Measurements from ENCODE around the gene FAM25G. TPM values are rescaled to one million over a fixed set of nuclear protein-coding genes. Genes with fewer than 3 reads are reported as not detected.
"Not testable (repeated sequence)": the region's sequence is repeated elsewhere in the genome, so short reads cannot be mapped to it uniquely, and the experiment has no call there.

The FAM25G gene
- not detected in 2 replicates for total RNA-seq (2012; rRNA removed)
- not detected in 2 replicates for polyA plus RNA-seq (2012; rRNA removed)
- not detected in 2 replicates for polyA plus RNA-seq (2012; cell fraction: cytosol; rRNA removed)
- not detected in 2 replicates for polyA plus RNA-seq (2012; cell fraction: nucleus; rRNA removed; ENCODE audit: low replicate concordance)
- Bru-seq, nascent RNA: percentile 23 among the genes with signal in this experiment
- percentile 25 among the genes with signal in this experiment for BruChase-seq, experiment 1, labeled RNA remaining after a 6-hour chase
- BruChase-seq, experiment 2, labeled RNA remaining after a 2-hour chase: percentile 15 among the genes with signal in this experiment
- long read RNA-seq: 0 reads

DNA sequence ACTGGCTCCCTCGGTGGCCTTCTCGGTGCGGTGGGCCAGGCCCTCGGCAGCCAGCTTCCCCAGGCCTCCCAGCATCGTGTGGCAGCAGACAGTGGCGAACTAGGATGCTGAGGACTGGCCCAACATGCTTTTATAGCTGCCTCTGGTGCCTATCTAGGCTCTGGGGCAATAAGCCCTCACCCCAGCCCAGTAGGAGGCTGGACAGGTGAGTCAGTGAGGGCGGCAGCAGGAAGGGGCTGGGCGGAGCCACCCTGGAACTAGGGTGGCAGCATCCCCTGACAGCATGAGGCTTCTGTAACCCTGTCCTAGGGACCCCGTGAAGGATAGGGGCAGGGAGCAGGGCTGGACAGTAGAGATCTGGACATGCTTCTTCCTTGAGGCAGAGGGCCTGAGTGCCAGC, at the start of gene FAM25G:
Gene FAM25G, minus strand, starts transcription at position 101 of the 400 bp plus-strand sequence. Its CDS starts 26 bp downstream, at position 75.
- H3K36me3 ChIP-seq (ENCODE audit: control insufficient read depth, insufficient read depth, low read length); H3K9me3 ChIP-seq (ENCODE audit: control insufficient read depth, insufficient read depth, low read length); DNase-seq; H3K18ac ChIP-seq (ENCODE audit: low read depth, low read length); H3K4me2 ChIP-seq (ENCODE audit: low read depth, low read length); H2AK5ac ChIP-seq (ENCODE audit: low read depth, low read length); H3K23ac ChIP-seq (ENCODE audit: low read depth, low read length); H3K56ac ChIP-seq (ENCODE audit: extremely low read depth, insufficient read depth, low read length); H2AK9ac ChIP-seq (replicated peaks; ENCODE audit: low read depth, low read length, poor library complexity); H3K79me1 ChIP-seq (ENCODE audit: low read depth in 1 of 2, low read length in 2 of 2); H3K4me1 ChIP-seq (ENCODE audit: control insufficient read depth, insufficient read depth, low read length); H2BK15ac ChIP-seq (ENCODE audit: low read depth, low read length); H3K4ac ChIP-seq (ENCODE audit: low read depth, low read length); BruUV-seq (replicated peaks); POLR2A ChIA-PET (ENCODE audit: unreplicated experiment); in situ Hi-C loops (cut with MboI; ENCODE audit: low sequenced_read_pairs); H2BK20ac ChIP-seq (ENCODE audit: low read depth, low read length); dilution Hi-C loops (cut with HindIII; ENCODE audit: low sequenced_read_pairs, unreplicated experiment); H3K9me1 ChIP-seq (ENCODE audit: insufficient read depth, low read length); H2BK120ac ChIP-seq (ENCODE audit: low read depth, low read length); CTCF ChIA-PET; H3K14ac ChIP-seq (replicated peaks; ENCODE audit: low read depth, low read length); H2BK5ac ChIP-seq (ENCODE audit: low read depth, low read length, poor library complexity, severe bottlenecking); H3K27ac ChIP-seq (ENCODE audit: insufficient read depth, low read length); H3K27me3 ChIP-seq (ENCODE audit: control insufficient read depth, insufficient read depth, low read length); H2AFZ ChIP-seq (replicated peaks; ENCODE audit: low read length, poor library complexity); H4K91ac ChIP-seq (ENCODE audit: insufficient read depth, low read depth, low read length); H3K9ac ChIP-seq (ENCODE audit: low read depth, low read length); H4K8ac ChIP-seq (ENCODE audit: low read depth in 2 of 2, low read length in 2 of 2); H4K5ac ChIP-seq (ENCODE audit: low read depth, low read length); ATAC-seq (ENCODE audit: low read depth); intact Hi-C loops (cut with micrococcal nuclease); H4K20me1 ChIP-seq (ENCODE audit: insufficient read depth, low read length); H3K4me3 ChIP-seq (ENCODE audit: insufficient read depth, low read depth, low read length): not testable (repeated sequence)
- WGBS, 2 experiments (ENCODE audit: extremely low coverage in 2 of 2, insufficient read length in 1 of 2): no CpG with 5 or more reads among the region's 9 CpGs

DNA sequence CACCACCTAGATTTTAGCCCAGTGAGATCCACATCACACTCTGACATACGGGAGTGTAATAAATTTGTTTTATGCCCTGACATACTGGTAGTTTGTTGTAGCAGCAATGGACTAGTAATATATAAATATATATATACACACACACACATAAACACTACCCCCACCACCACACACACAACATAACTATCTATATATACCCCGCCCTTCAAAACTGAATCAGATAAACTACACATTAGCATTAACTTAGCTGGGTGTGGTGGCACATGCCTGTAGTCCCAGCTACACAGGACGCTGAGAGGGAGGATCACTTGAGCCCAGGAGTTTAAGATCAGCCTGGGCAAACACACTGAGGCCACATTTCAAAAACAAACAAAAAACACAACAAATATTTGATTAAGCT, 44.9 kb upstream of the FAM25G start:
- H3K79me1 ChIP-seq (ENCODE audit: low read depth in 1 of 2, low read length in 2 of 2); ATAC-seq (ENCODE audit: low read depth); H3K27ac ChIP-seq (ENCODE audit: insufficient read depth, low read length); H2BK5ac ChIP-seq (ENCODE audit: low read depth, low read length, poor library complexity, severe bottlenecking); H4K5ac ChIP-seq (ENCODE audit: low read depth, low read length); H3K4me2 ChIP-seq (ENCODE audit: low read depth, low read length); in situ Hi-C loops (cut with MboI; ENCODE audit: low sequenced_read_pairs); DNase-seq; H2BK120ac ChIP-seq (ENCODE audit: low read depth, low read length); H2AK9ac ChIP-seq (replicated peaks; ENCODE audit: low read depth, low read length, poor library complexity); H3K27me3 ChIP-seq (ENCODE audit: control insufficient read depth, insufficient read depth, low read length); H4K20me1 ChIP-seq (ENCODE audit: insufficient read depth, low read length); BruUV-seq (replicated peaks); H3K4me3 ChIP-seq (ENCODE audit: insufficient read depth, low read depth, low read length); POLR2A ChIA-PET (ENCODE audit: unreplicated experiment); H2BK15ac ChIP-seq (ENCODE audit: low read depth, low read length); H3K14ac ChIP-seq (replicated peaks; ENCODE audit: low read depth, low read length); H4K8ac ChIP-seq (ENCODE audit: low read depth in 2 of 2, low read length in 2 of 2); H3K56ac ChIP-seq (ENCODE audit: extremely low read depth, insufficient read depth, low read length); dilution Hi-C loops (cut with HindIII; ENCODE audit: low sequenced_read_pairs, unreplicated experiment); H4K91ac ChIP-seq (ENCODE audit: insufficient read depth, low read depth, low read length); H3K4ac ChIP-seq (ENCODE audit: low read depth, low read length); H3K4me1 ChIP-seq (ENCODE audit: control insufficient read depth, insufficient read depth, low read length); intact Hi-C loops (cut with micrococcal nuclease); H3K23ac ChIP-seq (ENCODE audit: low read depth, low read length); H2BK20ac ChIP-seq (ENCODE audit: low read depth, low read length); H3K9me3 ChIP-seq (ENCODE audit: control insufficient read depth, insufficient read depth, low read length); H2AFZ ChIP-seq (replicated peaks; ENCODE audit: low read length, poor library complexity); H3K9ac ChIP-seq (ENCODE audit: low read depth, low read length); H3K36me3 ChIP-seq (ENCODE audit: control insufficient read depth, insufficient read depth, low read length); H2AK5ac ChIP-seq (ENCODE audit: low read depth, low read length); H3K18ac ChIP-seq (ENCODE audit: low read depth, low read length); CTCF ChIA-PET; H3K9me1 ChIP-seq (ENCODE audit: insufficient read depth, low read length): not testable (repeated sequence)
- no CpG with 5 or more reads among the region's 3 CpGs for WGBS, 2 experiments (ENCODE audit: extremely low coverage in 2 of 2, insufficient read length in 1 of 2)

Measured in IMR-90 (cell line).